ENCODE results near the gene S100A6.
"Not testable (repeated sequence)": the region's sequence is repeated elsewhere in the genome, so short reads cannot be mapped to it uniquely, and the experiment has no call there.

S100A6 gene

DNA sequence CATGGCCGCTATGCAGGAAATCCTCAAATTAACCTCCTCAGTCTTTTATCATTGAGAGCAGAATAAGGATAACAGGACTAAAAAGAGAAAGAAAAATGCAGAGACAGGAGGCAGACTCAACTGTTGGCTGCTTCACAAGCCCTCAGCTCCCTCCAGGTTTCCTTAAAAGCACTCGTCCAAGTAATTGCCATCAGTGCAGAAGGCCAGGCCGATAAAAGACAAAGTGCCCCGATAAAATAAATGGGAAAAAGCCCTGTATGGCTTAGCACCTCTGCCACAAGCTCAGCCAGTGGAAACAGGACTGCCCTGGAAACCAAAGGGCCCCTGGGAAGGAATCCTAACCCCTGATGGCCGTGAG lies 8.1 kb downstream of the S100A6 start:
- H3K4me3 ChIP-seq (ENCODE audit: low read depth, low read length), result no peak overlapping the region
- TF ChIP-seq CTCF (IDR thresholded peaks at IDR 0.05; ENCODE audit: insufficient read depth, low read length, missing control alignments), result no peak
- CTCF ChIA-PET, result interaction anchor here (5.0 to 14.8 kb wide), 2 partner anchors 18 to 43 kb away, joined by 49 to 333 read pairs; no protein-coding TSS in a partner anchor
- no peak for DNase-seq (ENCODE audit: low read depth, low spot score)
- POLR2A ChIA-PET, result no interaction called here

DNA sequence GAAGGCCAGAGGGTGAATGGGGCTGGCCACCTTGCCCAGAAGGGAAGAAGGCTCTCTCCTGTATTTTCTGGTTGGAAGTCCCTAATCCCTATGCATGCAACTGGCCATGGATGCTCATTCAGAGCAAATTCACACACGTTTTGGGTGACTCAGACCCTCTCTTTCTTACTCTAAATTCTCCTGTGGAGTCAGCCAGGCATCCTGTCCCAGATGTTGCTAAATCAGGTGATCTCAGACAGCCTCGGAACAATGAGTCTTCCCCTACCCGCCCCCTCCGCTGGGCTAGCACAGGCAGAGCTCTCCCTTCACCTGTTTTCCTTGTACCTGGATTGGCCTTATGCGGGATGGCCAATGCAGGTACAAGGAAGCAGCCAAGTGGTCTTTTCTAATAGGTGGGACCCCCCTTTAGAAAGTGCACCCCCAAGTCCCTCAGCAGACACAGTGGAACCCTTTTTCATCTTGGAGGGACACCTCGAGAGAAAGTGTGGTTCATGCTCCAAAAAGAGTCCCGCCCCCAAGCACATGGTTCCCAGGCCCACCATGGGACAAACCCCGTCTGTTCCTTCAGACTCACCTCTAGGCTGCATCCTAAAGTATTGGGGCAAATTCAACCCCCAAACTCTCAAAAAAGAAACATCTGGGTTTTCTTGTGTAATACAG lies 8.6 kb downstream of the S100A6 start:
- DNase-seq (ENCODE audit: low read depth, low spot score), result no peak
- TF ChIP-seq CTCF (IDR thresholded peaks at IDR 0.05; ENCODE audit: insufficient read depth, low read length, missing control alignments), result no peak
- ChIA-PET POLR2A (no interaction called here), CTCF (interaction anchor here (1.7 to 14.8 kb wide), 3 partner anchors 17 to 50 kb away, joined by 4 to 333 read pairs (median 49); no protein-coding TSS in a partner anchor)
- no peak overlapping the region for H3K4me3 ChIP-seq (ENCODE audit: low read depth, low read length)

GRCh38 chr1:153526132-153526543 lies 9.7 kb downstream of the S100A6 start:
- ChIA-PET CTCF (interaction anchor here (1.7 to 14.8 kb wide), 5 partner anchors 8 to 92 kb away, joined by 4 to 333 read pairs (median 22); no protein-coding TSS in a partner anchor), POLR2A (interaction anchor here (2.3 kb wide), 1 partner anchor 9 kb away, joined by 13 read pairs; the partner anchor contains the start of gene S100A6)
- DNase-seq (ENCODE audit: low read depth, low spot score), result no peak
- no peak for TF ChIP-seq CTCF (IDR thresholded peaks at IDR 0.05; ENCODE audit: insufficient read depth, low read length, missing control alignments)
- H3K4me3 ChIP-seq (ENCODE audit: low read depth, low read length), result no peak overlapping the region

GRCh38 chr1:153525088-153525728 lies 10.6 kb downstream of the S100A6 start:
- DNase-seq (ENCODE audit: low read depth, low spot score), result no peak
- TF ChIP-seq CTCF (IDR thresholded peaks at IDR 0.05; ENCODE audit: insufficient read depth, low read length, missing control alignments), result no peak
- ChIA-PET POLR2A (interaction anchor here (1.0 to 2.3 kb wide), 3 partner anchors 10 to 102 kb away, joined by 3 to 13 read pairs (median 3); partner anchors contain the start of gene S100A6), CTCF (interaction anchor here (0.8 to 14.8 kb wide), 7 partner anchors 9 to 172 kb away, joined by 3 to 333 read pairs (median 4); no protein-coding TSS in a partner anchor)
- H3K4me3 ChIP-seq (ENCODE audit: low read depth, low read length), result no peak overlapping the region

- CTCF ChIA-PET, result interaction anchor here (4.8 to 14.8 kb wide), 3 partner anchors 10 to 49 kb away, joined by 49 to 333 read pairs (median 54); no protein-coding TSS in a partner anchor
- POLR2A ChIA-PET; H3K4me3 ChIP-seq (ENCODE audit: low read depth, low read length); DNase-seq (ENCODE audit: low read depth, low spot score): not testable (repeated sequence)
These were observed 13.3 kb downstream of the S100A6 start for GRCh38 chr1:153522353-153523048.

DNA sequence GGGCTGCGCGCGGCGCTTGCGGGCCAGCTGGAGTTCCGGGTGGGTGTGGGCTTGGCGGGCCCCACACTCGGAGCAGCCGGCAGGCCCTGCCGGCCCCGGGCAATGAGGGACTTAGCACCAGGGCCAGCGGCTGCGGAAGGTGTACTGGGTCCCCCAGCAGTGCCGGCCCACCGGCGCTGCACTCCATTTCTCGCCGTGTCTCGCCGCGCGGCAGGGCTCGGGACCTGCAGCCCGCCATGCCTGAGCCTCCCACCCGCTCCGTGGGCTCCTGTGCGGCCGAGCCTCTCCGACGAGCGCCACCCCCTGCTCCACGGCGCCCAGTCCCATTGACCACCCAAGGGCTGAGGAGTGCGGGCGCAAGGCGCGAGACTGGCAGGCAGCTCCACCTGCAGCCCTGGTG lies 14.0 kb downstream of the S100A6 start:
- CTCF ChIA-PET, result interaction anchor here (1.1 to 14.8 kb wide), 7 partner anchors 11 to 106 kb away, joined by 3 to 333 read pairs (median 25); partner anchors contain the start of gene S100A13
- H3K4me3 ChIP-seq (ENCODE audit: low read depth, low read length); DNase-seq (ENCODE audit: low read depth, low spot score); POLR2A ChIA-PET: not testable (repeated sequence)

All from AG04449 (cell line).